Left colon (tissue), 2 donors: ENCODE measurements around the gene MMP24. TPM values are rescaled to one million over a fixed set of nuclear protein-coding genes. Genes with fewer than 3 reads are reported as not detected.
"Not testable (repeated sequence)": the region's sequence is repeated elsewhere in the genome, so short reads cannot be mapped to it uniquely, and the experiment has no call there.

ENCODE experiments used
- ATAC-seq: fragments of 200-7000 bp; cut with Tn5 transposase; one replicate; pipeline ENCODE4 v1.9.1; 2020; ENCODE audit warnings: mild to moderate bottlenecking, moderate library complexity
- DNase-seq, 2 donors: peaks; one replicate each; pipeline ENCODE4 v3.0.0-alpha.2; 2020
- intact Hi-C, 2 donors: fragments of 100-400 bp; cut with DNase I in 1 of 2; cut with micrococcal nuclease in 1 of 2; formaldehyde crosslinking; loops; one replicate each; pipeline versions ENCODE4 v1.11.2 to v1.14.0; 2022; cut with DNase I, micrococcal nuclease
- long read RNA-seq: library from polyadenylated mRNA; unstranded; transcript quantifications from one replicate; pipeline ENCODE4 v2.0.0, GENCODE V29; 2021
- total RNA-seq, 2 donors: library from RNA; stranded (reverse); fragmentation: NEBNext Ultra II Directional; extraction: Animal tissue kit (Norgen Biotek cat#: 25700); gene quantifications; one replicate each; pipeline ENCODE4 v1.2.1, GENCODE V29; 2021
- donor health status: DM: no; HTN: no; CAD: no.
- donor health status: DM: yes; HTN: yes; CAD: no.

Gene MMP24
- under 1 TPM; 0.09 to 0.59 TPM for total RNA-seq
- long read RNA-seq, partial matches to known transcripts: 1 of 17 reads
- long read RNA-seq, other reads (novel, unspliced or antisense): 16 of 17 reads

DNA sequence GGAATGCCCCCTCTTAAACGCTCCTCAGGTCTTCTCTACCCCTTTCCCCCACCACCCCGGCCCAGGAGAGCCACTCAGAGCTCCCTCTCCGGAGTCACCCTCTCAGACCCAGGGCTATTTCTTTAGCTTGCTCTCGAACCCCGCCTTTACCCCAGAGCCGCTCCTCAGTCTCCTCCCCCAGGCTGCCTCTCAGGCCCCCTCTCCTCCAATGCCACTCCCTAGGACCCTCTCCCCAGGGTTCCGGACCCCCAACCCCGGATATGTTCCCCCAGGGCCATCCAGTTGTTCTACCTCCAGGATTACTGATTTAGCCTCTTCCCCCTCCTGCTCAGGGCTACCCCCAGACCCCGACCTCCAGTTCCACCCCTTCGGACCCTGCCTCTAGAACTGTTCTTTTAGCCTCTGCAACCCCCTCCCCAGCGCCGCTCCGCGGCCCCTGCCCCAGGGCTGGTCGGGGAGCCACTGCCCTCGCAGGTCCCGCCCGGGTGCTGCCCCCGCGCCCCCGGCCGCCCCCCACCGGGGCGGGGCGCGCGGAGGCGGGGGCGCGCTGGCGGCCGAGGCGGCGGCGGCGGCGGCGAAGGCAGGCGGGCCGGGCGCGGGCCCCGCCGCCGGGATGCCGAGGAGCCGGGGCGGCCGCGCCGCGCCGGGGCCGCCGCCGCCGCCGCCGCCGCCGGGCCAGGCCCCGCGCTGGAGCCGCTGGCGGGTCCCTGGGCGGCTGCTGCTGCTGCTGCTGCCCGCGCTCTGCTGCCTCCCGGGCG is at the start of gene MMP24:
Gene MMP24 (plus strand): TSS at position 565 of the 758 bp plus-strand sequence. CDS start 49 bp downstream, at position 614.
- intact Hi-C loops: no loop called here

DNA sequence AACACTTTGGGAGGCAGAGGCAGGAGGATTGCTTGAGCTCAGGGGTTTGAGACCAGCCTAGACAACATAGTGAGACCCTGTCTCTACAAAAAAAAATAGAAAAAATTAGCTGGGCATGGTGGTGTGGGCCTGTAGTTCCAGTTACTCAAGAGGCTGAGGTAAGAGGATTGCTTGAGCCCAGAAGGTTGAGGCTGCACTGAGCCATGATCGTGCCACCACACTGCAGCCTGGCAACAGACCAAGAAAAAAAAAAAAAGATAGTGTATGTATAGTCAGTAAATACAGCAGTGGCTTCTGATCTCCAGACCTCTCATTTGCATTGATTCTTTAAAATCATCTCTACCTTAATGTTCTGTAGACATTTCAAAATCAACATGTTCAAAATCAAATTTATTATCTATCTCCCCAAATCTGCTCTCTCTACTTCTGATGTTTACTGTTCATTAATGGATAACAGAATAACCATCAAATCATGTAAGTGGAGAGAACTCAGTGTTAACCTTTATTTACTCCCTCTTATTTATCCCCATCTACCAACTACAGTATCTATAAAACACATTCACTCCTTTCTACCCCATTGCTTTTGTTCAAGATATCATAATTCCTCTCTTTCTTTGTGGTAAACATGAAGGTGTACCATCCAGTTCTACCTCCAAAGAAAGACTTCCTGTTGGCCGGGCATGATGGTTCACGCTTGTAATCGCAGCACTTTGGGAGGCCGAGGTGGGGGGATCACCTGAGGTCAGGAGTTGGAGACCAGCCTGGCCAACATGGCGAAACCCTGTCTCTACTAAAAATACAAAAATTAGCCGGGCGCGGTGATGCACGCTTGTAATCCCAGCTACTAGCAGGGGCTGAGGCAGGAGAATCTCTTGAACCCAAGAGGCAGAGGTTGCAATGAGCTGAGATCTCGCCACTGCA is 46.9 kb upstream of the MMP24 start:
- DNase-seq (no peak), ATAC-seq (no peak)
- intact Hi-C loops: no loop called here

More for the DNA sequence above, at the start of gene MMP24:
- DNase-seq (no peak), ATAC-seq (no peak)

DNA sequence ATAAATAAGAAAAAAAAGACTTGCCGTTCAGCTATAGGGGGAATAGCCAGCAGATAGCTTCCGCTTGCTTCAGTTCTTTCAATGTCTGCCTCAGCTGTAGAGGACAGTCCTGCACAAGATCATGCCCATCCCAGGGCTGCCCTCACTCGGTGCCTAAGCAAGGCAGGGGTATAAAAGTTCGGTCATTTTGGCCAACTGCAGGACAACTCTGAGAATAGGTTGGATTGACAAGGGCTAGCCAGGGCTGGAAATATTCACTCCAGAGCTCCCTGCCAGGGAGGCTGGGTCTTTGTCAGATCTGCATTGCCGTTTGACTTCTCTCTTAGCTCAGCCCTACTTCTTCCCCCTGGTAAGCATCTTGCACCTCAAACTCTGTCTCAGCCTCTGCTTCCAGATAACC is 46.2 kb upstream of the MMP24 start:
- DNase-seq: no peak
- ATAC-seq: no peak
- intact Hi-C loops: no loop called here

DNA sequence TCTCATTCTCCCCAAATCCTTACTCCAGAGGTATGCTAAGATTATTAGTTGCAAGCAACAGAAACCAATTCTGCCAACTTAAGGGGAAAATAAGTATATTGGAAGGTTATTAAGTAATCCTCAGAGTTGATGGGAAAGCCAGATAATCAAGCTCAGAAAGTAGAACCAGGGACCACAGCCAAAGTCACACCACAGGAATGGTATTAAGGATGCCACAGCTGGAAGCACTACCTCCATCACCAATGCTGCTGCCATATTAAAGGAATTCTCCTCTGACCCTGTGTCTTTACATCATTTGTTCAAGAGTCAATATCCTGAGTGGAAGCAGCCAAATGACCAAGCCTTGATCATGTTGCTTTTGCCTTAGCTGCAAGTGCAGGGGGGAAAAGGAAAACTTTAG is 44.8 kb upstream of the MMP24 start:
- ATAC-seq (no peak), DNase-seq (no peak)
- intact Hi-C loops: no loop called here

DNA sequence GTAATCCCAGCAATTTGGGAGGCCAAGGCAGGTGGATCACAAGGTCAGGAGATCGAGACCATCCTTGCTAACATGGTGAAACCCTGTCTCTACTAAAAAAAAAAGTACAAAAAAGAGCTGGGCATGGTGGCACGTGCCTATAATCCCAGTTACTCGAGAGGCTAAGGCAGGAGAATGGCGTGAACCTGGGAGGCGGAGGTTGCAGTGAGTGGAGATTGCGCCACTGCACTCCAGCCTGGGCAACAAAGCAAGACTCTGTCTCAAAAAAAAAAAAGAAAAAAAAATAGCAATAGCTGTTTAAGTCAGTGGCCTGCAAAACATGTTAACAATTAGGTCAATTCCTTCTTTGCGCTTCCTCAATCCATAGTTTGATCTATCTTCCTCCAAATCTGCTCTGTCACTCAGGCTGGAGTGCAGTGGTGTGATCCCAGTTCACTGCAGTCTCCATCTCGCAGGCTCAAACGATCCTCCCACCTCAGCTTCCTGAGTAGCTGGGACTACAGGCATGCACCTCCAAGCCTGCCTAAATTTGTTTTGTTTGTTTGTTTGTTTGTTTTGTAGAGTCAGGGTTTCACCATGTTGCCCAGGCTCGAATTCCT is 39.7 kb upstream of the MMP24 start:
- ATAC-seq, intact Hi-C loops, DNase-seq: not testable (repeated sequence)

DNA sequence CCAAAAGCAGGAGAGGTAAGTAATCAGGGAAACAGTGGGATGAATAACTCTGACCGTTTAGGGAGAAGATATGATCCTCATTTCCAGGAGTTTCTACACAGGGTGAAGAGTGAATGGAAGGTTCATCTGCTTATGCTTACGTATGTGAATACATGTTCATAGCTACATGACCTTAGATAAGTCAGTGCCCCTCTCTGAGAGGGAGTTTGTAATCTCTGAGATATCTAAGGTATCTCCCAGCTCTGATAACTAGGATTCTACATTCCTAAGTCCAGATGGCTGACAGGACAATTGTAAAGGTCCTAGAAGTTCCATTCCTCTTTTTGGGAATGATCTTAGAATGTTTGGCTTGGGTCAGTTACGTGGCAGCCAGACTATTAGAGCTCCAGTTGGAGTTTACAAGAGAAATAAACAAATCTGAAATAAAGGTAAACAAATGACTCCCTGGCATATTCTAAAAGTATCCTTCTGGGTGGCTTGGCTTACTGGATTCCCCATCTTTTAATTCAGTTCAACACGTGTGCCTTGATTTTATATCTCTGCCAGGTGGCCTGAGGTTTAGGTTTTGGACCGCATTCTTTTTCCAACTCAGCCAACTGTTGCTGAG is 38.8 kb upstream of the MMP24 start:
- DNase-seq (no peak), ATAC-seq (no peak)
- intact Hi-C loops: no loop called here

DNA sequence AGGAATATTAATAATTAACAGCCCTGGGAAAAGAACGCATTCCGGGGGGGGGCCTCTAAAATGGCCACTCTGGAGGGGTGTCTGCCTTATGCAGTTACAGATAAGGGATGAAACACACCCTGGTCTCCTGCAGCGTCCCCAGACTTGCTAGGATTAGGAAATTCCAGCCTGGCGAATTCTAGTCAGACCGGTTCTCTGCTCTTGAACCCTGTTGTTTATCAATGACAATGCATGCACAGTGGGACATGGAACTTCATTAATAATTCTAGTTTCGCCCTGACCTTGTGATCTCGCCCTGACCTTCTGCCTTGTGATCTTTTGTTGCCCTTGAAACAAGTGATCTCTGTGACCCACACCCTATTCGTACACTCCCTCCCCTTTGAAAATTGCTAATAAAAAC is 37.3 kb upstream of the MMP24 start:
- ATAC-seq, DNase-seq, intact Hi-C loops: not testable (repeated sequence)

DNA sequence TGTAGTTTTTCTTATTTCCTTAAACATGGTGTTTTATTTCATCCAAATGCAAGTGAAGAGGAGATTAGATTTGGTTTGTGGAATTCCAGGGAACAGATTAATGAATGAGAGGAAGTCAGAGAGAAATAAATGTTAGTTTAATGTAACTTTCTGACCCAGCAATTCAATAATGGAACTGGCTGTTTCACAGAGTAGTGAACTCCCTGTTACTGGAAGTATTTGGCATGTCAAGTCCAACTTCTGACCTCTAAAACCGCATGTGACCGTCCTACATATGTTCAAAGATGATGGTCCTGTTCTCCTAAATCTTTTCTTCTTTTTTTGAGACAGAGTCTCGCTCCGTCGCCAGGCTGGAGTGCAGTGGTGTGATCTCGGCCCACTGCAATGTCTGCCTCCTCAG is 35.9 kb upstream of the MMP24 start:
- no peak for ATAC-seq
- intact Hi-C loops: no loop called here

DNA sequence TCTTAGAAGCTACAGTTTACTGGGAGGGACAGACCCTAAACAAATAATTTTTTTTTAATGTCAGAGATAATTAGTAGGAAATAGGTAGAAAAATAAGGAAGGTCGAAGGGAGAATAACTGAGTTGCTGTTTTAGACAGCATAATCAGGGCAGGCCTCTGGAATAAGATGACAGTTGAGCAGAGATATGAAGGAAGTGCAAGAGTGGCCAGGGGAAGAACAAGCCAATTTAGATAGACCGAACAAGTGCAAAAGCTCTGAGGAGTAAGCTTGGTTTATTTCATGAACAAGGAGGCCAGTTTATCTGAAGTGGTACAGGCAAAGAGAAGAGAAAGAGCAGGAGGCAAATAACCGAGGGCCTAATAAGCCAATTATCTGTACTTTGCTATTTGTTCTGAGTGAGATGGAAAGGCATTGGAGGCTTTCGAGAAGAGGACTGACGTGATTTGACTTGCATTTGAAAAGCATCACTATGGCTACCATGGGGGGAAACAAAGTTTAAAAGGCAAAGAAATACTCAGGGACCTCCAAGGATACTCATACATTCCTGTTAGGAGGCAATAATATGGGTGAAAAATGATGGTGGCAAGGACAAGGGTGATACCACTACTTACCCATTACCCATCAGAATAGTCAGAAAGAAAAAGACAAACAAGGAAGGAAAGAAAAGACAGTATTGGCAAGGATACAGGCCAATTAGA is 34.9 kb upstream of the MMP24 start:
- intact Hi-C loops: no loop called here

More for the DNA sequence above, 35.9 kb upstream of the MMP24 start:
- DNase-seq: no peak

DNA sequence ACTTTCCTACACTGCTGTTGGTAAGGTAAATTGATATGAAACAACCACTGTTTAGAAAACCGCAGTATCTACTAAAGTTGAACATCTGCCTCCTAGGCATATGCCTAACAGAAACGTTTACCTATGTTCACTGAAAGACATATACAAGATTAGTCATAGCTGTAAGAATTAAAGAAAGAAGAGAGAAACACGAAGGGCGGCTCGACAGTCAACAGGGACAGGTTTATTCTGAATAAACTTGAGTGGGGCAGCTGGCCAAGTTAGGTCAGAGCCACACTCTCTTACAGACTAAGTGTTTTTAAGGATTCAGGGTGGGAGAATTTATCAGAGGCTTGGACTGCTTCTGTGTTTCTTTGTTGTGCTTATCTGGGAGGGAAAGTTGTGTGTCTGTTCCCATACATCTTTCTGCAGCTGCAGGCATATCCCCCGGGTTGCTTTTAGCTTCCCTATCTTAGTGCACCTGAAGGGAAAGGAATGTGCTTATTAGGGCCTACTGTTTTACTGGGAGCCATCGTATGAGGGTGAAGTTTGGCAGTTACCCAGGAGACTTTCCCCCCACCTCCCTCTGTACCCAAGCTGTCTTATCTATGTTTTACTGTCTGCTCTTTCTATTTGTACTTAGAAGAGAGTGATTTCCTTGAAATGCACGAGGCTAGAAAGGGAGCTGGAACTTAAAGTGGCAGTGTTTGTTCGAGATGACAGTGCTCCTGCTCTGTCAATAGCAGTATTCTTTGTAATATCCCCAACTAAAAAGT is 34.2 kb upstream of the MMP24 start:
- DNase-seq (peak in 1 of 2 donors; percentile 34), ATAC-seq (peak; percentile 70)
- intact Hi-C loops: no loop called here

More for the DNA sequence above, 34.9 kb upstream of the MMP24 start:
- DNase-seq (no peak), ATAC-seq (no peak)

DNA sequence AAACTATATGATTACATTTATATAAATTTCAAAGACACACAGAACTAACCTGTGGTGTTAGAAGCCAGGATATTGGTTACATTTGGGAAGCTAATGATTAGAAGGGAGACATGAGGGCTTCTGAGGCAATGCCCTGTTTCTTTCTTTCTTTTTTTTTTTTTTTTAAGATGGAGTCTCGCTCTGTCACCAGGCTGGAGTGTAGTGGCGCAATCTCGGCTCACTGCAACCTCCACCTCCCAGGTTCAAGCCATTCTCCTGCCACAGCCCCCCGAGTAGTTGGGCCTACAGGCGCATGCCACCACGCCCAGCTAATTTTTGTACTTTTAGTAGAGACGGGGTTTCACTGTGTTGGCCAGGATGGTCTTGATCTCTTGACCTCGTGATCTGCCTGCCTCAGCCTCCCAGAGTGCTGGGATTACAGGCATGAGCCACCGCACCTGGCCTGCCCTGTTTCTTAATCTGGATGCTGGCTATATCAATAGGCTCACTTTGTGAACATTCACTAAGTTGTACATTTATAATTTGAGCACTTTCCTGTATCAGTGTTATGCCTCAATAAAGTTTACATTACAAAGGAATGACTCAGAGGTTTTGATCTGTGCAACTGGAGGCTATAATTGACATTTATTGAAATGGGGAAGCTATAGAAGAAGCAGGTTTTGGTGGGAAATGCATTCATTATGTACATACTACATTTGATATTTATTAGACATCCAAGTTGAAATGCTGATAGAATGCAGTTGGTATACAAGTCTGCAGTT is 33.3 kb upstream of the MMP24 start:
- ATAC-seq: peak; percentile 64
- DNase-seq, intact Hi-C loops: not testable (repeated sequence)

DNA sequence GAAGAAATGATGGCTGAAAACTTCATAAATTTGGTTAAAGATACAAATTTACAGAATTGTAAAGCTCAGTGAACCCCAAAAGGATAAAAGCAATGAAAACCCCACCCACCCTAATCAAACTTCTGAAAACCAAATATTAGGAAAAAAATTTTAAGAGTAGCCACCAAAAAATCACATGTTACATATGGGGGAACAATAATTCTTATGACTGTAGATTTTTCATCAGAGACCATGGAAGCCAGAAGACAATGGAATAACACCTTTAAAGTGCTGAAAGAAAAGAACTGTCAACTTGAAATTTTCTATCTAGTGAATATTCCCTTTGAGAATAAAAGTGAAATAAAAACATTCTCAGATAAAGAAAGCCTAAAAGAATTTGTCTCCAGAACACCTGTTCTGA is 30.2 kb upstream of the MMP24 start:
- no peak for DNase-seq
- no peak for ATAC-seq
- intact Hi-C loops: no loop called here

DNA sequence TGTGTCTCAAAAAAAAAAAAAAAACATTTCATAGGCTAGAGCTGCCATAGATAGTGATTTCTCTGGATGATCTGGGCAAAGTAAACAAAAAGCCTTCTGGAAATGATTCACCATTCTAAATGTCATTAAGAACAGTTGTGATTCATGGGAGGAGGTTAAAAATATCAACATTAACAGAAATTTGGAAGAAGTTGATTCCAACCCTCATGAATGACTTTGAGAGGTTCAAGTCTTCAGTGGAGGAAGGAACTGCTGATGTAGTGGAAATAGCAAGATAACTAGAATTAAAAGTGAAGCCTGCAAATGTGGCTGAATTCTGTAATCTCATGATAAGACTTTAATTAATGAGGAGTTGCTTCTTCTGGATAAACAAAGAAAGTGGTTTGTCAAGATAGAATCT is 26.8 kb upstream of the MMP24 start:
- ATAC-seq: no peak
- intact Hi-C loops: loop anchor here in 1 of 2 donors (10.0 kb wide), 1 partner anchor 55 kb away; the partner anchor contains the start of gene EDEM2
- no peak for DNase-seq

DNA sequence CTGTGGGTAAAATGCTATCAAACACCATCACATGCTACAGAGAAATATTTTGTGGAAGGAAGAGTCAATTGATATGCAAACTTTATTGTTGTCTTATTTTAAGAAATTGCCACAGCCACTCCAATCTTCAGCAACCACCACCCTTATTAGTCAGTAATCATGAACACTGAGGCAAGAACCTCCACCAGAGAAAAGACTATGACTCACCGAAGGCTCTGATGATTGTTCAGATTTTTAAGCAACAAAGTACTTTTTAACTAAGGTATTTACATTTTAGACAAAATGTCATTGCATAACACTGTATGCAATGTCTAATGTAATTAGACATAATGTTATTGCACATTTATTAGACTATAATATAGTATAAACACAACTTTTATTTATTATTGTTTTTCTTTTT is 26.2 kb upstream of the MMP24 start:
- ATAC-seq: no peak
- no peak for DNase-seq
- intact Hi-C loops: loop anchor here in 1 of 2 donors (10.0 kb wide), 1 partner anchor 55 kb away; the partner anchor contains the start of gene EDEM2

DNA sequence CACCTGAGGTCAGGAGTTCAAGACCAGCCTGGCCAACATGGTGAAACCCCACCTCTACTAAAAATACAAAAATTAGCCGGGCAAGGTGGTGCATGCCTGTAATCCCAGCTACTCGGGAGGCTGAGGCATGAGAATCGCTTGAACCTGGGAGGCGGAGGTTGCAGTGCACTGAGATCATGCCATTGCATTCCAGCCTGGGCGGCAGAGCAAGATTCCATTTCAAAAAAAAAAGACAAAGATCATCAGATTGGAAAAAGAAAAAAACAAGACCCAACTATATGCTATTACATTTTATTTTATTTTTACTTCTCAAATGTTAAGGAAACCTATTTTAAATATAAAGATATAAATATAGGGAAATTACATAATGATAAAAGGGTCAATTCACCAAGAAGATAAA is 25.0 kb upstream of the MMP24 start:
- intact Hi-C loops: loop anchor here in 1 of 2 donors (10.0 kb wide), 1 partner anchor 57 kb away; the partner anchor contains the start of gene EDEM2
- not testable (repeated sequence) for ATAC-seq, DNase-seq

DNA sequence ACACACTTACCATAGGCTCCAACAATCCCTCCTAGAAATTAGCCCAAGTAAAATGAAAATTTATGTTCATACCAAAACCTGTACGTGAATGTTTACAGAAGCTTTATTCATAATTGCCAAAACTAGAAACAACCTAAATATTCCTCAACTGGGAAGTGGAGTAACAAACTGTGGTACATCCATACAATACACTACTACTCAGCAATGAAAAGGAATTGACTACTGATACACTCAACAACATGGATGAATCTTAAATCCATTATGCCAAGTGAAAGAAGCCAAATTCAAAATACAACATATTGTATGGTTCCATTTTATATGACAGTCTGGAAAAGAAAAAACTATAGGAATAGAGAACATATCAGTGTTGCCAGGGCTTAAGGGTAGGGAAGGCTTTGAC is 19.7 kb upstream of the MMP24 start:
- ATAC-seq (no peak), DNase-seq (no peak)
- intact Hi-C loops: loop anchor here in 1 of 2 donors (10.0 kb wide), 1 partner anchor 62 kb away; the partner anchor contains the start of gene EDEM2
